ENCODE data around the gene RHOH.

Gene RHOH

DNA sequence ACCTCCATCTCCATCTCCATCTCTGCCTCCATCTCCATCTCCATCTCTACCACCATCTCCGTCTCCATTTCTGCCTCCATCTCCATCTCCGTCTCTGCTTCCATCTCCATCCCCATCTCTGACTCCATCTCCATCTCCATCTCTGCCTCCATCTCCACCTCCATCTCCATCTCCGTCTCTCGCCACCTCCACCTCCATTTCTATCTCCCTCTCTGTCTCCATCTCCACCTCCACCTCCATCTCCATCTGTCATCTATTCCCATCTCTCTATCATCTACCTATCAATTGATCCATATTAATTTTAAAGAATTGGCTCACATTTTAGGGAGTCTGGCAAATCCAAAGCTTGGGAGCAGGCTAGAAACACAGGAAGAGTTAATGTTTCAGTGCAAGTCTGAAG is 98.7 kb downstream of the RHOH start:
- no peak for DNase-seq (ENCODE audit: low spot score)
